ENCODE results near the gene ZNFX1.

- TF ChIP-seq CTCF (conservative IDR thresholded peaks at IDR 0.05; ENCODE audit: low read length) (no peak), EZH2phosphoT487 (IDR thresholded peaks at IDR 0.05; ENCODE audit: borderline replicate concordance) (no peak)
Measured at GRCh38 chr20:49290608-49291191, 12.8 kb upstream of the ZNFX1 start.

Measured in Loucy (cell line).